Erythroblast (primary cell): ENCODE data around the gene NINJ2.

Source experiments
- GATA1 ChIP-seq: IDR thresholded peaks from 2 replicates; pipeline ENCODE4 v1.6.1; 2011; ENCODE audit warnings: low read depth, mild to moderate bottlenecking, control low read depth, low read length, moderate library complexity
- POLR2A ChIP-seq: IDR thresholded peaks from 2 replicates; pipeline ENCODE4 v1.6.1; 2011; ENCODE audit warnings: mild to moderate bottlenecking, low read length

- TF ChIP-seq POLR2A (no peak), GATA1 (no peak)
Measured at GRCh38 chr12:664779-665092, 1.5 kb upstream of the NINJ2 start.
